ENCODE measurements around the gene ASIC3. TPM values are rescaled to one million over a fixed set of nuclear protein-coding genes. Genes with fewer than 3 reads are reported as not detected.

Gene ASIC3
- 3.7 TPM for polyA plus RNA-seq (2013, experiment 1 of 4)
- 4.1 TPM for polyA plus RNA-seq (2013, experiment 2 of 4)
- 3.6 TPM for polyA plus RNA-seq (2013, experiment 3 of 4)
- 4.9 TPM for polyA plus RNA-seq (2013, experiment 4 of 4)

GRCh38 chr7:151047976-151048815, at the start of gene ASIC3:
Gene ASIC3, plus strand, starts transcription at chr7:151048531. Its CDS starts 355 bp downstream, at chr7:151048886.
- no peak within 1 kb of the TSS for H3K27ac ChIP-seq (ENCODE audit: insufficient read depth, low read depth, low read length, poor library complexity, severe bottlenecking)
- 87% methylated on average over 22 of the region's 22 CpGs for WGBS, 2 experiments
- H3K27me3 ChIP-seq (ENCODE audit: control insufficient read depth, insufficient read depth, low read length, poor library complexity, severe bottlenecking) = peaks cover 41% of the 10 kb centered on the region

GRCh38 chr7:150999001-150999400, 49.3 kb upstream of the ASIC3 start:
- Histone ChIP-seq H3K36me3 (ENCODE audit: control insufficient read depth, insufficient read depth, low read length) (no peaks in the 10 kb centered on the region), H3K9me3 (ENCODE audit: control insufficient read depth, low read length) (no peaks in the 10 kb centered on the region), H3K27ac (ENCODE audit: insufficient read depth, low read depth, low read length, poor library complexity, severe bottlenecking) (no peak overlapping the region), H3K4me3 (ENCODE audit: insufficient read depth, low read depth, low read length) (no peak overlapping the region), H3K4me1 (ENCODE audit: control insufficient read depth, insufficient read depth, low read length) (peaks cover 18% of the 10 kb centered on the region), H3K27me3 (ENCODE audit: control insufficient read depth, insufficient read depth, low read length, poor library complexity, severe bottlenecking) (no peaks in the 10 kb centered on the region)
- WGBS, 2 experiments = 93 to 94% methylated on average over 12 of the region's 12 CpGs

More at GRCh38 chr7:151047976-151048815, at the start of gene ASIC3:
- Histone ChIP-seq H3K36me3 (ENCODE audit: control insufficient read depth, insufficient read depth, low read length) (no peaks in the 10 kb centered on the region), H3K9me3 (ENCODE audit: control insufficient read depth, low read length) (no peaks in the 10 kb centered on the region), H3K4me1 (ENCODE audit: control insufficient read depth, insufficient read depth, low read length) (no peaks in the 10 kb centered on the region), H3K4me3 (ENCODE audit: insufficient read depth, low read depth, low read length) (no peak within 1 kb of the TSS)

- Histone ChIP-seq H3K4me1 (ENCODE audit: control insufficient read depth, insufficient read depth, low read length) (peaks cover 13% of the 10 kb centered on the region), H3K27me3 (ENCODE audit: control insufficient read depth, insufficient read depth, low read length, poor library complexity, severe bottlenecking) (no peaks in the 10 kb centered on the region), H3K4me3 (ENCODE audit: insufficient read depth, low read depth, low read length) (no peak overlapping the region), H3K27ac (ENCODE audit: insufficient read depth, low read depth, low read length, poor library complexity, severe bottlenecking) (no peak overlapping the region), H3K9me3 (ENCODE audit: control insufficient read depth, low read length) (no peaks in the 10 kb centered on the region), H3K36me3 (ENCODE audit: control insufficient read depth, insufficient read depth, low read length) (no peaks in the 10 kb centered on the region)
- WGBS, 2 experiments = 94 to 95% methylated on average over 5 of the region's 5 CpGs
These were observed 48.7 kb upstream of the ASIC3 start for GRCh38 chr7:150999497-151000230.

GRCh38 chr7:151000897-151001495, 47.3 kb upstream of the ASIC3 start:
- no peaks in the 10 kb centered on the region for H3K27me3 ChIP-seq (ENCODE audit: control insufficient read depth, insufficient read depth, low read length, poor library complexity, severe bottlenecking)
- no peaks in the 10 kb centered on the region for H3K36me3 ChIP-seq (ENCODE audit: control insufficient read depth, insufficient read depth, low read length)
- H3K4me1 ChIP-seq (ENCODE audit: control insufficient read depth, insufficient read depth, low read length) = peaks cover 8% of the 10 kb centered on the region
- WGBS, 2 experiments = 94 to 96% methylated on average over 13 of the region's 13 CpGs
- H3K4me3 ChIP-seq (ENCODE audit: insufficient read depth, low read depth, low read length) = no peak overlapping the region
- no peak overlapping the region for H3K27ac ChIP-seq (ENCODE audit: insufficient read depth, low read depth, low read length, poor library complexity, severe bottlenecking)
- H3K9me3 ChIP-seq (ENCODE audit: control insufficient read depth, low read length) = no peaks in the 10 kb centered on the region

GRCh38 chr7:151001546-151001945, 46.8 kb upstream of the ASIC3 start:
- no peak overlapping the region for H3K4me3 ChIP-seq (ENCODE audit: insufficient read depth, low read depth, low read length)
- 95 to 96% methylated on average over 16 of the region's 16 CpGs for WGBS, 2 experiments
- no peak overlapping the region for H3K27ac ChIP-seq (ENCODE audit: insufficient read depth, low read depth, low read length, poor library complexity, severe bottlenecking)
- H3K9me3 ChIP-seq (ENCODE audit: control insufficient read depth, low read length) = no peaks in the 10 kb centered on the region
- H3K4me1 ChIP-seq (ENCODE audit: control insufficient read depth, insufficient read depth, low read length) = peaks cover 8% of the 10 kb centered on the region
- H3K27me3 ChIP-seq (ENCODE audit: control insufficient read depth, insufficient read depth, low read length, poor library complexity, severe bottlenecking) = no peaks in the 10 kb centered on the region
- H3K36me3 ChIP-seq (ENCODE audit: control insufficient read depth, insufficient read depth, low read length) = no peaks in the 10 kb centered on the region

GRCh38 chr7:151003572-151003971, 44.8 kb upstream of the ASIC3 start:
- no peaks in the 10 kb centered on the region for H3K27me3 ChIP-seq (ENCODE audit: control insufficient read depth, insufficient read depth, low read length, poor library complexity, severe bottlenecking)
- no peaks in the 10 kb centered on the region for H3K36me3 ChIP-seq (ENCODE audit: control insufficient read depth, insufficient read depth, low read length)
- H3K4me3 ChIP-seq (ENCODE audit: insufficient read depth, low read depth, low read length) = no peak overlapping the region
- WGBS, 2 experiments = 90 to 91% methylated on average over 12 of the region's 12 CpGs
- H3K9me3 ChIP-seq (ENCODE audit: control insufficient read depth, low read length) = no peaks in the 10 kb centered on the region
- no peak overlapping the region for H3K27ac ChIP-seq (ENCODE audit: insufficient read depth, low read depth, low read length, poor library complexity, severe bottlenecking)
- H3K4me1 ChIP-seq (ENCODE audit: control insufficient read depth, insufficient read depth, low read length) = peaks cover 7% of the 10 kb centered on the region

GRCh38 chr7:151005566-151005965, 42.8 kb upstream of the ASIC3 start:
- Histone ChIP-seq H3K9me3 (ENCODE audit: control insufficient read depth, low read length) (no peaks in the 10 kb centered on the region), H3K27ac (ENCODE audit: insufficient read depth, low read depth, low read length, poor library complexity, severe bottlenecking) (no peak overlapping the region), H3K36me3 (ENCODE audit: control insufficient read depth, insufficient read depth, low read length) (no peaks in the 10 kb centered on the region), H3K4me3 (ENCODE audit: insufficient read depth, low read depth, low read length) (no peak overlapping the region), H3K4me1 (ENCODE audit: control insufficient read depth, insufficient read depth, low read length) (peaks cover 20% of the 10 kb centered on the region), H3K27me3 (ENCODE audit: control insufficient read depth, insufficient read depth, low read length, poor library complexity, severe bottlenecking) (no peaks in the 10 kb centered on the region)
- WGBS, 2 experiments = 86 to 88% methylated on average over 9 of the region's 9 CpGs

GRCh38 chr7:151006590-151007300, 41.6 kb upstream of the ASIC3 start:
- H3K27me3 ChIP-seq (ENCODE audit: control insufficient read depth, insufficient read depth, low read length, poor library complexity, severe bottlenecking) = no peaks in the 10 kb centered on the region
- no peaks in the 10 kb centered on the region for H3K36me3 ChIP-seq (ENCODE audit: control insufficient read depth, insufficient read depth, low read length)
- 91 to 92% methylated on average over 23 of the region's 23 CpGs for WGBS, 2 experiments
- no peak overlapping the region for H3K4me3 ChIP-seq (ENCODE audit: insufficient read depth, low read depth, low read length)
- peaks cover 24% of the 10 kb centered on the region for H3K4me1 ChIP-seq (ENCODE audit: control insufficient read depth, insufficient read depth, low read length)
- no peaks in the 10 kb centered on the region for H3K9me3 ChIP-seq (ENCODE audit: control insufficient read depth, low read length)
- H3K27ac ChIP-seq (ENCODE audit: insufficient read depth, low read depth, low read length, poor library complexity, severe bottlenecking) = no peak overlapping the region

GRCh38 chr7:151007469-151007898, 40.8 kb upstream of the ASIC3 start:
- Histone ChIP-seq H3K4me1 (ENCODE audit: control insufficient read depth, insufficient read depth, low read length) (peaks cover 27% of the 10 kb centered on the region), H3K9me3 (ENCODE audit: control insufficient read depth, low read length) (no peaks in the 10 kb centered on the region), H3K27me3 (ENCODE audit: control insufficient read depth, insufficient read depth, low read length, poor library complexity, severe bottlenecking) (no peaks in the 10 kb centered on the region), H3K27ac (ENCODE audit: insufficient read depth, low read depth, low read length, poor library complexity, severe bottlenecking) (no peak overlapping the region), H3K36me3 (ENCODE audit: control insufficient read depth, insufficient read depth, low read length) (no peaks in the 10 kb centered on the region), H3K4me3 (ENCODE audit: insufficient read depth, low read depth, low read length) (no peak overlapping the region)
- WGBS, 2 experiments = 70 to 76% methylated on average over 7 of the region's 7 CpGs

Measured in ectodermal cell (in vitro differentiated cells).